Measurements from ENCODE around the gene ACSS1.

- TF ChIP-seq POLR2A (IDR thresholded peaks at IDR 0.05) (no peak), CTCF (IDR thresholded peaks at IDR 0.05) (no peak), EP300 (IDR thresholded peaks at IDR 0.05) (no peak)
These were observed 68.8 kb downstream of the ACSS1 start for GRCh38 chr20:24989162-24989561.
